Central memory CD4-positive, alpha-beta T cell (primary cell): ENCODE measurements around the gene TMEM236.

Experiments
- DNase-seq: peaks from one replicate; pipeline ENCODE4 v3.0.0; 2022

TMEM236 gene

DNA sequence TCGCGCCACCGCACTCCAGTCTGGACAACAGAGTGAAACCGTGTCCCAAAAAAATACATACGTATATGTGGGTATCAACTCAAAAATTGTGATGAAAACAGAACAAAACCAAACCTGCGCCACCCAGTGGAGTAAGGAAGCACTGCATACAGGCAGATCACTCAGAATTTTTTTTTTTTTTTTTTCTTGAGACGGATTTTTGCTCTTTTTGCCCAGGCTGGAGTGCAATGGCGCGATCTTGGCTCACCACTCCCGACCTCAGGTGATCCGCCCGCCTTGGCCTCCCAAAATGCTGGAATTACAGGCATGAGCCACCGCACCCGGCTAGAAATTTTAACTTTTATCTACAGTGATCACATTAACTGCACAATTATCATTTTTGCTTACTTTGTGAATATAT lies 9.1 kb upstream of the TMEM236 start:
- peak; percentile 47 for DNase-seq

DNA sequence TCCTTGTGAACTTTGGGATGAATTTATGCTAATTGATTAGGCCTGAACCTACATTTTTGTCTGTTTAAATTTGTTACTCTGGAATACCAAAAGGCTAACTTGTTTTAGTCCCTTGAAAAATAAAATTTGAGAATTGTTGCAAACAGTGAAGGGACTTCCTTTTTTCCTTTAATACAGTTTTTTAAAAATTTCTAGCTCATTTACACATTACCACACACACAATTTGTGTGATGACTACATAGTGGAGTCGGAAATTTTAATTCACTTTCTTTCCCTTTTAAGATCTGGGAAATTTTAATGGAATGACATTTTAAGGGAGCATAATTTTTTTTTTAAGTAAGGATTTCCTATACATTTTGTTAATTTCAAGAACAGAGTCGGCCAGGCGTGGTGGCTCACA lies 8.6 kb upstream of the TMEM236 start:
- DNase-seq = no peak

DNA sequence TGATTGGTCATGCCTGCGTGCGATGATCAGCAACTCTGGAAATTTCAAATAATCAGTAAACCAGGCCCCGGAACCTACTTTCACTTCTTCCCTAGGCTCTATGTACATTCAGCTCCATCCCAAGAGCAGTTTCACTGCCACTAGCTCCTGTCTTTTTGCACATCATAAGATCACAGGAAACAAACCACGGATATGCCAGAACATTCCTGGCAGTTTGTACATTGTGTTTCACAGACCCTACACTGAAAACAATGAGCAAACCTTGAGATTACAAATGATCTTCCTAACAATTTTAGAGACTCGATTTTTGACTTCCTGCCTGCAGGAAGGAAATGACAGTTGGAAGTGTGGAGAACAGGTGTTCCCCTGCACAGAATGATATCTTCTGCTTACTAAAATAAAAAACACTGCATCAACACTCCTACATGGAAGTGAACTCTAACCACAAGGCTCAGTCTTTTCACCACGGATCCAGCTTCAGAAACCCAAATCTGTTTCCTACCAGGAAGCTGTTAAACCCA lies 7.6 kb upstream of the TMEM236 start:
- no peak for DNase-seq

DNA sequence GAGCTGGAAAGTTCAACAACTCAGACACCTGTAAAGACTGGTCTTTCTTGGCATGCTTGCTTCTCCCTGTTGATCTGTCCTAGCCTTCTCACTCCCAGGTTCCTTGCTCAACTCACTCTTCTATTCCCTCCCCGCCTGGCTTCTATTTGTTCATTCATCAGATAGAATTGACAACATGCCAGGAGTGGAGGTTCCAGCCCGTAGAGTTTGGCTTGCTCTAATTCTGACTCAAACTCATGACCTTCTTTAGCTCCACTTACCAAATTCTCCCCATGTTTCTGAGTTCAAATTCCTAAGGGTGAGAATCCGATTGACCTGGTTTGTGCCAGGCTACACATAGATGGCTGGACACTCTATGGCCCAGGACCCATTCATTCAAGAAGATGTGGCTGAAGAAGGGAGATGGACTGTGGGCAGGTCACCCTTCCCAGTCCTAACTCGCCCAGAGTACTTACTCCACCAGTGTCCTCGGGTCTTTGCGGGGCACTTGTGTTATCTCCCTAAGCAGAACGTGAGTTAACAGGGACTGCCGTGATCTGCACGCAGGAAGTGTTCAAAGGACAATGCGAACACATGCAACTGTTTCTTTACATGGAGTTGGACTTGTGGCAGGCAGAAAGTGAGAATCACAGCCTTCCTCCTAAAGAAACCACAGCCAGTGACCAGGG lies 4.0 kb upstream of the TMEM236 start:
- DNase-seq = no peak

DNA sequence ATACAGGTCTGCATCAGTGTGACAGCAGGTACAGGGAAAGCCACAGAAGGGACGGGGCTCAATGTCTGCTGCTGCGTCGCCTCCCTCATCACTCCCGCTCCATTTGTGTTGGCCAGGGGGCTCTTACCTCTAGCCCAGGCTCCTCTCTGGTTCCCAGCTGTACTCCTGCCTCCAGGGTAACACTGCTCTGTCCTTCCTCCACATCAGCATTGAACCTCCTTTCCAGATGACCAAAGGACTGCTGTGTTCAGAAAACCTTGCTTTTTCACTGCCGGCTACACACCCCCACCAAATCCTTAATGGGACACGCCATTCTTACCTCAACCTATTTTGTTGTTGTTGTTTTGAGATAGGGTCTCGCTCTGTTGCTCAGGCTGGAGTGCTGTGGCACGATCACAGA lies 2.1 kb upstream of the TMEM236 start:
- no peak for DNase-seq

DNA sequence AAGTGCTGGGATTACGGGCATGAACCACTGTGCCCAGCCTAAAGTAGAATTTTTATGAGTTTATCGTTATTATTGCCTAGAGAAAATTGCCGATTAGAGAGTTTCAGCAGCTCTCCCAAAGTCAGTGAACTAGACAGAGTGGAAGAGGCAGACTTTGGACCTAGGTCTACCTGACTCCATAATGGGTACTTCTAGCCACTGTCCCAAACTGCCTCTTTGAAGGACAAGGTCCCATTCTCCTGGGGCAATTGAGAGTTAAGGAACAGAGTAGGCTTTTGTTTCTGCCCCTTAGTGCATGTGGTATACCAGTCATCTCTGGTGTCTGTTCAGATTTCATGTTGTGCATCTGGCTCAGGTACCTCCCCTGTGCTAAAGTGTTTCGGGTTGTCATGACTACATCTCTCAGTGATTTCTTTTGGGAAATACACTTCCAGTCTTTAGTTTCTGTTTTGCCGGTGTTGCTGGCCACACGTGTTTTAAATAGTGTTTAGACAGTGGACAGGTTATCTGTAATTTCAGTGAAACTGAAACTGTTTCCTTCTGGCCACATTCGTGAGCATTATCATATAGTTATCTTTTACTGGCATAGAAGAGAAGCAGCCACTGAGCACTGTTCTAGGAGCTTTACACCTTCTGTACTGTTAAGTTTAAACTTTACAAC lies 4.7 kb downstream of the TMEM236 start:
- DNase-seq = no peak

DNA sequence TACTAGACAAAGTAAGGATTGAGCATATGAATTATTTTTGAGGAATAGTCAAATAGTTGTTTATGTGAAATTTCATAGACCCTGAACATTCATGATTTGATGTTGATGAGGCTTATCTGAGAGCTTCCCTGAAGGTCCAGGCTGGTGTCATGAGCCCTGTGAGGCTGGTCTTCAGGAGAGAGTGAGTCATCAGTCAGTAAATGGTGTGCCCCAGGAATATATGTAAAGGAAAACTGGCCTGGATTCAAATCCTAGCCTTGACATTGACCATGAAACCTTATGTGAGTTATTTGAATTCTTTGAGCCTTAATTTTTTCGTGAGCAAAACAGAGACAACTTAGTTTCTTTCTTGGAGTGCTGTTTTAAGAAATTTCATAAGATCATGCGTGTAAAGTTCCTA lies 6.2 kb downstream of the TMEM236 start:
- no peak for DNase-seq

DNA sequence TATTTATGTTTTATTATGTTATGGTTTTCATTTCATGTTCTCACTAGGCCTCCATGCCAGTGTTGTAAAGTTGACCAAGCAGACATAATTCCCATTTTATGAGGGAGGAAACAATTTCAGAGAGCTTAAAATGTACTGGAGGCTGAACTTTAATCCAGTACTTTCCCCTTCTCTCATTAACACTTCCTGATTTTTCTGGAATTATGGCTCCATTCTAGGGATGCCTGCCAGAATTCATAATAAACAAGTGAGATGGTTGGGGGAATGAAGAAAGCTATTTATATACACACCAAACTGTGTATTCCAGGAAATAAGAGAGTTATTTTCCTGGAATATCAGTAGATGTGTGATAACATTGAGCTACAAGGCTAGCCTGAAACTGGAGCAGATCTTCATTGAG lies 6.9 kb downstream of the TMEM236 start:
- DNase-seq = no peak

DNA sequence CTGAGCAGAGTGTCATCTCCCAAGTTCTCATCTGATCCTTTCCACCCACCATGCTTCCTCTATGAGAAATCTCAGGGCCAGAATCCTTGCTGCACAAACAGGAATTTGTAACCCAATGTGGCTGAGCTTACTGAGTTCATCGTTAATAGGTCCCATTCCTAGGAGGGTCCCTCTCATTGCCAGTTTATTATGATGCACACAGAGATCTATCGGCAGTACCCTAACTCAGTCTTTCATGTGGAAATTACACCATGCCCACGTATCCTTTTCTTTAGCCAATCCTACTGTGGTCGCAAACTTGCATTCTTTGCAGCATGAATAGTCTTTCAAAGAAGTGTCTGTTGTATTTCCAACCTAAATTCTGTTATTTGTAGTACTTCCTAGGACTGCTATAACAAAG lies 12.1 kb downstream of the TMEM236 start:
- DNase-seq = no peak

DNA sequence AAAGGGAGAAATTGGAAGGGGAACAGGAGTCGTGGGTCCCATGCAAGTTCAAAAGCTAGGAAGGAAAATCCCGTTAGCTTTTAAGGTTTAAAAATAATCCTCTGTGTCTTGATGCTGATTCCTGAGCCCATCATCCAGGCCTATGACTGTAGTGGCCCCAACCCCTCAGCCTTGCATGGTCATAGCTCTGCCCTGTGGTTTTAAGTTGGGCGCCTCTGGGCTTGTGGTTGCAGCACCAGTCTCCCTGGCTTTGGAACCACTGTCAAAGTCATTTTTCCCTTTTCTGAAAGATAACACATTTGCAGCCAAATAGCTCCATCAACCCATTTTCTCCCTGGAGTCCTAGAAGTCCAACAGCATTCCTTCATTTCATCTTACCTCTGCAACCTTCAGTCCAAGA lies 13.6 kb downstream of the TMEM236 start:
- DNase-seq = no peak

DNA sequence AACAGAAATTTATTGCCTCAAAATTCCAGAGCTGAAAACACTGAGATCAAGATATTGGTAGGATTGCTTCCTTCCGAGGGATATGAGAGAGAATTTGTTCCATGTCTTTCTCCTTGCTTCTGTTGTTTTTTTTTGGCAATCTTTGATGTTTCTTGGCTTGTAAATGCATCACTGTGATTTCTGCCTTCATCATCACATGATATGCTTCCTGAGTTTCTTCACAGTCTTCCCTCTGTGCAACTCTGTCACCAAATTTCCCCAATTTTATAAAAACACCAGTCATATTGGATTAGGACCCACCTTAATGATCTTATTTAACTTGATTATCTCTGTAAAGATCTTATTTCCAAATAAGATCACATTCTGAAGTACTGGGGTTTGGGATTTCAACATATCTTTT lies 14.7 kb downstream of the TMEM236 start:
- DNase-seq = no peak

DNA sequence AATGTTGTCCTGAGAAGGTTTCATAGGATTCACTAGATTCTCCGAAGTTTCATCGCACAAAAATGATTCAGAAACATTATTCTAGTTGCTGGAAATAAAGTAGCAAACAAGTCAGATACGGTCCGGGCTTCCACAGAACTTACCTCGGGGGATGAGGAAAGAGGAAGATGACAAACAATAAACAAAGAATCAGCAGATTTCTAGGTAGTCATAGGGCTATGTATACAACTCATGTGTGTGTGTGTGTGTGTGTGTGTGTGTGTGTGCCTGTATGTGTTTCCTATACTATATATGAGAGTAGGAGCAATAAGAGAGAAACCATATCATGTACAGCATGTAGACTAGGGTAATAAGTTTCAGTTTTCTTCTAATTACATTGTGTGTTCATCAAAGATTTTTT lies 16.5 kb downstream of the TMEM236 start:
- DNase-seq = no peak

DNA sequence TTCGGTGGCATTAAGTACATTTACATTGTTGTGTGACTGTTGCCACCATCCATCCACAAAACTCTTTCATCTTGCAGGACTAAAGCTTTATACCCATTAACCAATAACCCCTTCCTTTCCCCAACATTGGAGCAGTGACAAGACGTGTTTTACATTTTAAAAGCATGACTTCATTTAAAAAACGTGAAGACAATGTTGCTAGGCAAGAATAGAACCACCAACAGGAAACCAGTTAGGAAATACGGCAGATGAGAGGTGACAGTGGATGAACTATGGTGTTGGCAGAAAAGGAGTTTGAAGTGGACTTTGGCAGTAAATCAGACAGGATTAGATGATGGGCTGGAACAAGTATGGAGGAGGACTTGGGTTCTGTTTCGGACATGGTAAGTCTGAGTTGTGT lies 17.0 kb downstream of the TMEM236 start:
- no peak for DNase-seq

DNA sequence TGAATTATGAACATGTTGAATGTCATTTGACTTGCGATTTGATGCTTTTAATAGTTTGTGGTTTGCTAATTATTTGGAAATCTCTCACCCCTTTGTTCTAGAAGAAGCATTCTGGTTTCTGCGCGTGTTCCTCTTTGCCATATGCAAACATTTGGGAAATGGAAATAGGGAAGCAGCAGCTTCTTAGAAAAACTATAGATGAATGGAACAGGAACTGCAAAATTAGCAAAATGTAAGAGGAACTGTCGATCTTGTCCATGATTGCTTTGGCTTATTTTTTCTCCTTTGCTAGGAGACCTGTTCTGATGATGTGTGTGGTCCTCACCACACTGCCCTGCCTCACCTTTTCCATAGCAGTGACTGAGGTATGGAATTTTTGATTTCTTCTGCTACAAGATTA lies 19.0 kb downstream of the TMEM236 start:
- DNase-seq = no peak

DNA sequence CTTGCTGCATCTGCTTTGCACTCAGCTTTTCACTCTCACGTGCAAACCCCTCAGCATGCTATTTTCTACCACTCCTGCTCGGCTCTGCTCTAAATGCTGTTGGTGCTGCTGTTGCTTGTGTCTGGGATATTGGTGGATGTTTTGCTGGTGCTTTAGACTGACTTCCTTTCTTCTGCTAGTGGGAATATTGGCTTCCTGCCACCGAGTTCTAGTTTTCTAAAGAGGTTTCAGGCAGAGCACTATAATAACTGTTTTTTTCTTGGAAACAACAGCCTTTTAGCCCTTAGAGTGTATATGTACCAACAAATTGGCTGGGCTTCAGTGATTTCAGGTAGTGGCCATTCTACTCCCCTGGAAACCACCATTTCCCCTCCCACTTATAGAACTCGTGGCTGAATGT lies 27.8 kb downstream of the TMEM236 start:
- DNase-seq = no peak

DNA sequence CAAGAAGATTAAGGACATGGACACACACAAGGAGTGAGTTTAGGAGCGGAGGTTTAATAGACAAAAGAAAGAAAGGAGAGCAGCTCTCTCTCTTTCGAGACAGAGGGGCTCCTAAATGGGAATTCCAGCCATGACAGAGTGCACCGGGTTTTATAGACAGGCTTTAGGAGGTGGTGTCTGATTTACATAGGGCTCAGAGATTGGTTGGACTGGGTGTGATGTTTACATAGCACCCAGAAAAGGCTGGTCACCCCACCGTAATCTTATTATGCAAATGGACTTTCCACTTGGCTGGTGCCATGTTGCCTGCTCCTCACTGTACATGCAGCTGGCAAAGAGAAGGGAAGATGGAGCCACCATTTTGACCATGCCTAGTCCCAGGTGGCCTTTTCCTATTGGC lies 28.7 kb downstream of the TMEM236 start:
- DNase-seq = no peak

DNA sequence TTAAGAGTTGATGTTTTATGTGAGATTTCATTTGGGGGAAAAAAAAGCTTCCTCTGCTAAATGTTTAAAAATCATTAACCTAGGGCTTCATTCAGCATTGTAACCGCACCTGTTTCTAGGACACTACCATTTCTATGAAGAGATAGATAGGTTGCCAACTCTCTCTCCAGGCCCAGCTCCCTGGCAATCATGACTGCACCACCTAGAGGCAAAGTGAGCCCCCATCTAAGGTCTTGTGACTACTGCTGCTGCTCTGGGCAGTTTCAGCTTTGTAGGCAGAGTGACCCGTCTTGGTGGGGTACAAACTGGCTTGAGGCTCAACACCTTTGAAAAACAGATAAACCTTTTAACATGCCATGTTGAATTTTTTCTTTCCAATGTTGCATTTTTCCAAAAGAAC lies 29.9 kb downstream of the TMEM236 start:
- no peak for DNase-seq

DNA sequence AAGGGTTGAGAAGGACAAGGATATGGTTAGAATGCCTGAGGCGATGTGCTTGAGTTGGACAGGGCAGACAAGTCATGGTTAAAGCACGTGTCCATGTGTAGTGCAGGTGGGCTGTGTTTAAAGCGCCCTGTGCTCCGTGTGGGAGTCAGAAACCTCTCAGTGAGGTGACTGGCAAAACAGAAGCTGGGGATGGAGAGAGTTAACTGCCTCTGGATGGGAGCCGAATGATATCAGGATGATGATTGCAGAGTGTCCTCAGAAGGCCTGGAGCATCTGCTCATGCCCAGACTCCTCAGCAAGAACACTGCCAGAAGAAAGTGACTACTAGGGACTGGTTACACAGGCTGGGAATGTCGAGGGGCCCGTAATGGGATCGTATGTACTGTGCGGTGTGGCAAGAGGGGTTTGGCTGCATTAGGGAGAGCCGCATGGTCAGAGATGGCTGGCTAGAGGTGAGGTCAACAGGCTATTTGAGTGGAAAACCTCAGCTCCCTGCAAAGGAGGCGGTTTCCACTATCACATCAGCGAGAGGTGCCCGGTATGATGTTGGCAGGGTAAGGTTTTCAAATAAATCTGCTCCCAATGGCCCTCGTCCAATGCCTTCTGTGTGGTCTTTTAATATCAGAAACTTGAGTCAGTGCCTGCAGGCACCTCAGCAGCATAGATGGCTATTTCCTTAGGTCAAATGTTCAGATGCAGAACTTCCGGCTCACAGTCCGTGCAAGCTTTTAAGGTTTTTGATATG lies 31.1 kb downstream of the TMEM236 start:
- DNase-seq = no peak

DNA sequence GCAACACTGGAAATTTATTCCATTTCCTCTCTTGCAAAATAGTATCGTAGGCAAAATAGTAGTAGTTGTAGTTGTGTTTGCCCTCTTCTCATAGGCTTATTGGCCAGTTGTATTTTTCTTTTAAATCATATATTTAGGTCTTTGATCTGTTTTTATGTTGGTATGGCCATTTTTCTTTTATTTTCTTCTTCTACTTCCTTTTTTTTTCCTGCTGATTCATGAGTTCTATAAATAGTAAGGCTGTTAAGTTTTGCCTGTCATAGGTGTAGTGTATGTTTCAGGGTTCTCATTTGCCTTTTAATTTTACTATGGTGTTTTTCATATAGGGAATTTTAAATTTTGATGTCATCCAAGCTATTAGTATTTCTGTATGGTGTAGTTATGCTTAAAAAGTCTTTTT lies 31.8 kb downstream of the TMEM236 start:
- DNase-seq = no peak

DNA sequence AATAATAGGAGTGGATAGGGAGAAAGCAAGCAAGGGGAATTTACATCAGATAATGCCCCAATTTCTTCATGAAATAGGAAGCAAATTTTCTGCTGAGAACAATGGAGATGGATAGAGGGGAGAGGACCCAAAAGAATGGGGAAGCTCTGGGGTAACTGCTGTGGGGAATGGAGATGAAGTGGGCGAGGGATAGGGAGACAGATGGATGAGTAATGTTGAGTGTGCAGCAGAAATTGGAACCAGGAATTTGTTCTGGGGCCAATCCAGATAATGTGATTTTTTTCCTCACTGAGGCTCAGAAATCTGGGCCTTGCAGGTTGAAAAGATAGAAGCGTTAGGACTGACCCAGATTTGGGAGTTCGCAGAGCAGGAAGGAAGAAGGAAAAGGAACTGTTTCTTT lies 32.7 kb downstream of the TMEM236 start:
- DNase-seq = no peak

DNA sequence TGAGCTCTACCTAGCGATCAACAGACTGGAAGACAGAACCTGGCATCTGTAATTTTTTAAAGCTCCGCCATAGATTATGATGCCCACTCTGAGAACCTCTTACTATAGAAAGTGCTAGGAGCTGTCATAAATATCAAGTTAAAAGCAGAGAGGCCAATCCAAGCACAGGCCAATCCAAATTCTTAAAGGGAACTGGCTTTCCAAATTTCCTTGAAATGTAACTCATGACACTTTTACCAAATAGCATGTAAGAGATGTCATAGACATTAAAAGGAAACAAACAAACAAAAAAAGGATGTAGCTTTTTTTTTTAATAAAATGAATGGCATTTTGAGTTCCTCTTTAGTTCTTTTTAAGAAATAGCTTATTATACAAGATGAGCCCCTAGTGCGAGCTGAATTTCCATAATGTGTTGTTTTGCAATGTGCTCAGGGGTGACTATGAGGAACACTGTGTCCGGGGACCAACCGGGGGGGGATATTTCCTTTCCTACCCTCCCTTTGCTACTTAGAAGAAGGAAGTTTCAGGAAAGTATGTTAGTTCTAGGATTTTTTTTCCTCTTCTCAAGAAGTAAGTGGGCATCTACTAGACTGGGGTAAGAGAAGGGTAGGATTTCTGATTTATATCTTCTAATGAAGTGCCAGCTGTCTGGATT lies 33.4 kb downstream of the TMEM236 start:
- DNase-seq = no peak

DNA sequence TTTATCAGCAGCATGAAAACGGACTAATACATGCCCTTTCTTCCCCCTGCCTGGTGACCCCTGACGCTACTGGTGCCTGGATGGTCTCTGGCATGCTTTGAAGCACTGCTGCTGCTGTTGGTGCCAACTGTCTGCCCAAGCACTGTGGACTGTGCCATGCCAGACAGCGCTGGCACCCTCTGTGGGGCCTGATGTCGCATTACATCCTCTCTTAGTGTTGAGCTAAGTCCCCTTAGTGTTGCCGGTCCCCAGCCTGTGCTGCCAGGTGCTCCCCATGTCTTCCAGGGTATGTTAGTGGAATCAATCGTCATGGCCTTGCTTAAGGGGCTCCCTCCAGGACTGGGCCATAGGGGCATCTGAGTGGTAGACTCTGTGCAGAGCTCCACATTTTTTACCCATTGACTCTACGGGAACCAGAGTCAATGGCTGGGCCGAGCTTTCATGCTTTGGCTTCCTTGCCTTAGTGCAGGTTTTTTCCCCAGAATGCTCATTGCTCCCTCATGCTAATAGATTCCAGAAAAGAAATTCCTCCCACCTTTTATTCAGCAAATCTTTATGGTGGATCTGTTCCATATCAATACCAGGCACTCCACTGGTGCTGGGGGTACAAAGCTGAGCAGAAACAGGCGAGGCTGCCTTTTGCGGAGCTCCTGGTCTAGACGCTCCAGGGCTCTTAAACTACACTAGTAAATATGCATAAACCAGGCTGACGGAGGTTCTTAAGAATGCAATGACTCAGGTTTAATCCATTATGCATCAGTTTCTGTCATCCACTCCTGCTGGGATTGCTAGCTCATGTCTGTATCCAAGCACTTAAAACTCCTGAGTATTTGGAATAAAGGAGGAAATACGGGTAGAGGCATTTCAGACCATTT lies 35.3 kb downstream of the TMEM236 start:
- DNase-seq = no peak

DNA sequence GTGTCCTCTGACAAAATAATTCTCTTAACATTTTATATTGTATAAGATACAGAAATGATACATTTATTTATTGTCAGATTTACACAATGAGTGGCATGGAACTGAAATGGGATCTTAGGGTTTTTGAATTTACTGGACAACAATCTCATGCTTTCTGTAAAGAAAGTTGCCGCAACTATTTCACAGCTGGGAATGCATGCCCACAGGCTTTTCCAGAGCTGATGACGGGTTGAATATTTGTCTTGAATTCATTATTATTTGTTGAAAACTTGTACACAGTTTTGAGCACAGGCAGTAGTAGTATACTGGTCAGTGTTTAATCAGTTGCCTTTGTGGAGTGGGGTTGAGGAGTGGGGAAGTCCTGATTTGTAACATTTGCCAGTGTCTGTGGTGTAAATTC lies 36.6 kb downstream of the TMEM236 start:
- no peak for DNase-seq
